HepG2 (cell line): Measurements from ENCODE around the gene ATP5F1A. TPM values are rescaled to one million over a fixed set of nuclear protein-coding genes. Genes with fewer than 3 reads are reported as not detected.
A peak's percentile ranks its signal among the peaks of the same experiment; 100 is the strongest.

Experiments used
- DBP ChIP-seq: sonication (generic); formaldehyde crosslinking; IDR thresholded peaks from 2 replicates; pipeline ENCODE4 v1.4.0; 2020; ENCODE audit warnings: missing genetic modification reagents; ENCODE audit errors: not compliant biosample characterization
- DR1 ChIP-seq: sonication (generic); formaldehyde crosslinking; IDR thresholded peaks from 2 replicates; pipeline ENCODE4 v1.8.0; 2021; ENCODE audit warnings: mild to moderate bottlenecking, missing genetic modification reagents, inconsistent platforms
- ELK4 ChIP-seq: sonication (generic); formaldehyde crosslinking; IDR thresholded peaks from 2 replicates; pipeline ENCODE4 v1.9.0; 2021; ENCODE audit warnings: missing genetic modification reagents, borderline replicate concordance
- GATA4 ChIP-seq: sonication (generic); IDR thresholded peaks from 2 replicates; pipeline ENCODE4 v1.6.1; 2016; ENCODE audit warnings: antibody characterized with exemption, low read depth, borderline replicate concordance
- HNF4G ChIP-seq, 2 experiments: sonication (generic) in 1 of 2; formaldehyde crosslinking in 1 of 2; IDR thresholded peaks; 2 replicates each; pipeline versions ENCODE4 v1.4.0 to v1.6.1; 2011 to 2020; ENCODE audit warnings: borderline replicate concordance in 2 of 2, low read depth in 2 of 2, mild to moderate bottlenecking in 2 of 2, low read length in 1 of 2, missing genetic modification reagents in 1 of 2, moderate library complexity in 1 of 2
- RORA ChIP-seq: sonication (generic); formaldehyde crosslinking; IDR thresholded peaks from 2 replicates; pipeline ENCODE4 v1.5.0; 2020; ENCODE audit warnings: mild to moderate bottlenecking, missing genetic modification reagents, moderate library complexity
- TCF12 ChIP-seq, 2 experiments: fragments of 450-650 bp in 1 of 2; sonication (generic) in 1 of 2; formaldehyde crosslinking in 1 of 2; IDR thresholded peaks; 2 replicates each; pipeline versions ENCODE4 v1.6.1 to v1.8.0; 2017 to 2022; ENCODE audit warnings: antibody characterized with exemption in 1 of 2, mild to moderate bottlenecking in 1 of 2, missing genetic modification reagents in 1 of 2, moderate library complexity in 1 of 2
- TMF1 ChIP-seq: sonication (generic); formaldehyde crosslinking; IDR thresholded peaks from 2 replicates; pipeline ENCODE4 v1.8.1; 2022; ENCODE audit warnings: low read depth, missing genetic modification reagents
- TOE1 ChIP-seq: sonication (generic); formaldehyde crosslinking; IDR thresholded peaks from 2 replicates; pipeline ENCODE4 v1.4.0; 2020; ENCODE audit warnings: mild to moderate bottlenecking, missing genetic modification reagents
- XRCC5 ChIP-seq: fragments of 200-400 bp; formaldehyde crosslinking; optimal IDR thresholded peaks from 2 replicates; pipeline ENCODE3; 2017; ENCODE audit warnings: mild to moderate bottlenecking, low read length
- ZBTB7B ChIP-seq: sonication (generic); formaldehyde crosslinking; IDR thresholded peaks from 2 replicates; pipeline ENCODE4 v1.4.0; 2020; ENCODE audit warnings: missing genetic modification reagents
- ZNF253 ChIP-seq: sonication (generic); formaldehyde crosslinking; IDR thresholded peaks from 2 replicates; pipeline ENCODE4 v1.8.0; 2022; ENCODE audit warnings: mild to moderate bottlenecking, missing genetic modification reagents, borderline replicate concordance
- ZNF547 ChIP-seq: sonication (generic); formaldehyde crosslinking; IDR thresholded peaks from 2 replicates; pipeline ENCODE4 v1.5.1; 2020; ENCODE audit warnings: mild to moderate bottlenecking, missing genetic modification reagents
- ZSCAN30 ChIP-seq: sonication (generic); formaldehyde crosslinking; IDR thresholded peaks from 2 replicates; pipeline ENCODE4 v1.5.0; 2020; ENCODE audit warnings: mild to moderate bottlenecking, missing genetic modification reagents
- polyA plus RNA-seq, 8 experiments: library from polyadenylated mRNA; depleted of rRNA in 3 of 8; stranded (reverse) in 7 of 8; unstranded in 1 of 8; fragments of >200 nt; fragmentation: Illumina TruSeq in 4 of 8; extraction: Trizol in 4 of 8; gene quantifications; 2 replicates each; pipeline versions ENCODE4 v1.2.1 to v1.2.3, GENCODE V29; 2011 to 2016; ENCODE audit warnings: low read depth in 4 of 8, missing spikeins in 1 of 8, mixed read lengths in 1 of 8; ENCODE audit not compliant: insufficient read depth in 1 of 8
- total RNA-seq, 5 experiments: library from RNA; depleted of rRNA; stranded (reverse); fragments of >200 nt; fragmentation: Illumina TruSeq; extraction: Trizol; gene quantifications; 2 replicates each; pipeline ENCODE4 v1.2.3, GENCODE V29; 2016; ENCODE audit warnings: low read depth in 1 of 5
- TF ChIP-seq, protein P1 (sequence below), 2 experiments: sonication (generic) in 1 of 2; formaldehyde crosslinking in 1 of 2; IDR thresholded peaks; 2 replicates each; pipeline versions ENCODE4 v1.6.1 to v1.9.0; 2014 to 2022; ENCODE audit warnings: antibody characterized with exemption in 1 of 2, borderline replicate concordance in 1 of 2, inconsistent platforms in 1 of 2, low read depth in 1 of 2, missing genetic modification reagents in 1 of 2
- TF ChIP-seq, protein P2 (sequence below): sonication (generic); formaldehyde crosslinking; IDR thresholded peaks from 2 replicates; pipeline ENCODE4 v1.5.0; 2020; ENCODE audit warnings: mild to moderate bottlenecking, missing genetic modification reagents, borderline replicate concordance

The ATP5F1A gene
- total and polyA plus RNA-seq, 2 of the 13 experiments (the other 11 are each of a cell fraction or from before 2014, with no cell fraction given) = 459 to 922 TPM

DNA sequence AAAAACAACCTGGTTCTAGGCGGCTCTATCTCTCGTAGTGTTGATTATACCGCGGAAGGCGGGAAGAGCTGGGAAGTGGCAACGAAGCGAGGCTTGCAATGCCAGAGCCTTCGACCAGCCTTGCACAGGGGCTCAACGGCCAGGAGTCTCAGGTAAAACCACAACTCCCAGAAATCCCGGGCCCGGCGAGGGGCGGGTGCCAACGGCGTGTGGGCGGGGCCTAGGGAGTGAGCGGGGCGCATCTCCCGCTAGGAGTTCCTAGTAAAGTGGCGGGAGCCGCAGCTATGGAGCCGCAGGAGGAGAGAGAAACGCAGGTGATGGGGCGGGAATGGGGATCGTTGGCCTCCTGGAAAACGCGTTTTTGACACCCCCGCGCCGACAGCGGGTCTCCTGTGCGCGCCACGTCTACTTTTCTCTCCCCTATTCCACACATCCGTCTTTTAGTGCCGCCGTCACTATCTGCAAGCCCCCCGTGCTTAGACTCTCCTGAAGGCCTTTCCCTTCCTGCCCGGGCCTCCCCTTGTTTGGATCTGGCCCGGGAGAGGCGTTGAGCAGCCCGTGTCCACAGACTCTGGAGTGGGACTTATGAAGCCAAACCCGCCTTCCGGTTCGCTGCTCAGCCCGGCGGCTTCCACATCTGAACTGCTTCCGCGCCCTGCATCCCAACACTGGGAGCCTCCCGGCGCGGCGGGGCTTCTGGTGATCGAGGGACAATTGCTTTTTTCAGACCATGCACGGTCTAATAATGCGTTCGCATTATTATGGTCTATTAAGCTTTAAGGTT is 6.2 kb upstream of the ATP5F1A start, which contains the start of gene HAUS1 (continued):
- TF ChIP-seq ZNF253 = no peak
- TF ChIP-seq, protein P1, sequence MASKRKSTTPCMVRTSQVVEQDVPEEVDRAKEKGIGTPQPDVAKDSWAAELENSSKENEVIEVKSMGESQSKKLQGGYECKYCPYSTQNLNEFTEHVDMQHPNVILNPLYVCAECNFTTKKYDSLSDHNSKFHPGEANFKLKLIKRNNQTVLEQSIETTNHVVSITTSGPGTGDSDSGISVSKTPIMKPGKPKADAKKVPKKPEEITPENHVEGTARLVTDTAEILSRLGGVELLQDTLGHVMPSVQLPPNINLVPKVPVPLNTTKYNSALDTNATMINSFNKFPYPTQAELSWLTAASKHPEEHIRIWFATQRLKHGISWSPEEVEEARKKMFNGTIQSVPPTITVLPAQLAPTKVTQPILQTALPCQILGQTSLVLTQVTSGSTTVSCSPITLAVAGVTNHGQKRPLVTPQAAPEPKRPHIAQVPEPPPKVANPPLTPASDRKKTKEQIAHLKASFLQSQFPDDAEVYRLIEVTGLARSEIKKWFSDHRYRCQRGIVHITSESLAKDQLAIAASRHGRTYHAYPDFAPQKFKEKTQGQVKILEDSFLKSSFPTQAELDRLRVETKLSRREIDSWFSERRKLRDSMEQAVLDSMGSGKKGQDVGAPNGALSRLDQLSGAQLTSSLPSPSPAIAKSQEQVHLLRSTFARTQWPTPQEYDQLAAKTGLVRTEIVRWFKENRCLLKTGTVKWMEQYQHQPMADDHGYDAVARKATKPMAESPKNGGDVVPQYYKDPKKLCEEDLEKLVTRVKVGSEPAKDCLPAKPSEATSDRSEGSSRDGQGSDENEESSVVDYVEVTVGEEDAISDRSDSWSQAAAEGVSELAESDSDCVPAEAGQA (IDR thresholded peaks at IDR 0.05; ENCODE audit: low read depth) = no peak
- TF ChIP-seq, protein P1 (CRISPR knock-in tag; IDR thresholded peaks at IDR 0.05; ENCODE audit: borderline replicate concordance) = no peak
- TF ChIP-seq GATA4 = 0 out of 2 replicates have a peak, but pooled peaks have one; percentile 35
- TF ChIP-seq XRCC5 = peak; percentile 33
- peak; percentile 30; the same call in 1 of the 2 replicates for TF ChIP-seq ZBTB7B (CRISPR knock-in tag)
- TF ChIP-seq TCF12 (IDR thresholded peaks at IDR 0.05) = no peak
- 0 out of 2 replicates have a peak, but pooled peaks have one; percentile 71 for TF ChIP-seq TCF12 (CRISPR knock-in tag; IDR thresholded peaks at IDR 0.05)
- TF ChIP-seq TOE1 = 0 out of 2 replicates have a peak, but pooled peaks have one; percentile 37
- TF ChIP-seq DR1 (CRISPR knock-in tag) = 0 out of 2 replicates have a peak, but pooled peaks have one; percentile 17
- 0 out of 2 replicates have a peak, but pooled peaks have one; percentile 8 for TF ChIP-seq TMF1
- no peak for TF ChIP-seq RORA (CRISPR knock-in tag)
- TF ChIP-seq, protein P2, sequence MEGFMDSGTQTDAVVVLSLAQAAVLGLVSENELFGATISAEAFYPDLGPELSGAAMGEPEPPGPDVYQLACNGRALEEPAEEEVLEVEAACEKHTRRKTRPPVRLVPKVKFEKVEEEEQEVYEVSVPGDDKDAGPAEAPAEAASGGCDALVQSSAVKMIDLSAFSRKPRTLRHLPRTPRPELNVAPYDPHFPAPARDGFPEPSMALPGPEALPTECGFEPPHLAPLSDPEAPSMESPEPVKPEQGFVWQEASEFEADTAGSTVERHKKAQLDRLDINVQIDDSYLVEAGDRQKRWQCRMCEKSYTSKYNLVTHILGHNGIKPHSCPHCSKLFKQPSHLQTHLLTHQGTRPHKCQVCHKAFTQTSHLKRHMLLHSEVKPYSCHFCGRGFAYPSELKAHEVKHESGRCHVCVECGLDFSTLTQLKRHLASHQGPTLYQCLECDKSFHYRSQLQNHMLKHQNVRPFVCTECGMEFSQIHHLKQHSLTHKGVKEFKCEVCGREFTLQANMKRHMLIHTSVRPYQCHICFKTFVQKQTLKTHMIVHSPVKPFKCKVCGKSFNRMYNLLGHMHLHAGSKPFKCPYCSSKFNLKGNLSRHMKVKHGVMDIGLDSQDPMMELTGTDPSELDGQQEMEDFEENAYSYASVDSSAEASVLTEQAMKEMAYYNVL (CRISPR knock-in tag) = 0 out of 2 replicates have a peak, but pooled peaks have one; percentile 16
- 0 out of 2 replicates have a peak, but pooled peaks have one; percentile 29 for TF ChIP-seq ZSCAN30
- TF ChIP-seq ZNF547 (CRISPR knock-in tag) = peak; percentile 60
- TF ChIP-seq DBP (CRISPR knock-in tag) = no peak
- no peak; the same call in 1 of the 2 replicates for TF ChIP-seq HNF4G (IDR thresholded peaks at IDR 0.05; ENCODE audit: borderline replicate concordance, low read depth, low read length)
- TF ChIP-seq HNF4G (CRISPR knock-in tag; IDR thresholded peaks at IDR 0.05; ENCODE audit: borderline replicate concordance, low read depth) = no peak
- no peak; the same call in 1 of the 2 replicates for TF ChIP-seq ELK4 (CRISPR knock-in tag)
